SK-N-SH treated with all-trans-retinoic acid at 6 μM for 48 hours (cell line): ENCODE measurements around the gene SGPL1.

Experiments
- ATAC-seq: fragments of 200-7000 bp; cut with Tn5 transposase; 3 replicates; pipeline ENCODE4 v1.9.1; 2020; ENCODE audit warnings: mild to moderate bottlenecking, moderate library complexity
- ARNTL ChIP-seq: fragments of 450-650 bp; formaldehyde crosslinking; IDR thresholded peaks from 2 replicates; pipeline ENCODE4 v1.5.0; 2020; ENCODE audit warnings: low read depth, mild to moderate bottlenecking, moderate library complexity, borderline replicate concordance
- BACH2 ChIP-seq: fragments of 250-450 bp; sonication (Bioruptor Pico); IDR thresholded peaks from 2 replicates; pipeline ENCODE4 v1.9.0; 2021; ENCODE audit warnings: mild to moderate bottlenecking, borderline replicate concordance
- CREB5 ChIP-seq: fragments of 250-450 bp; sonication (Bioruptor Pico); IDR thresholded peaks from 2 replicates; pipeline ENCODE4 v1.5.1; 2020; ENCODE audit warnings: low read depth, mild to moderate bottlenecking, moderate library complexity
- CSDC2 ChIP-seq: fragments of 250-450 bp; sonication (Bioruptor Pico); IDR thresholded peaks from 2 replicates; pipeline ENCODE4 v1.5.0; 2020; ENCODE audit warnings: mild to moderate bottlenecking, moderate library complexity
- CSRNP3 ChIP-seq: fragments of 250-450 bp; sonication (Bioruptor Pico); IDR thresholded peaks from 2 replicates; pipeline ENCODE4 v1.5.1; 2021; ENCODE audit warnings: mild to moderate bottlenecking, moderate library complexity
- ESRRG ChIP-seq: fragments of 250-450 bp; sonication (Bioruptor Pico); IDR thresholded peaks from 2 replicates; pipeline ENCODE4 v1.6.1; 2021; ENCODE audit warnings: mild to moderate bottlenecking
- GLIS3 ChIP-seq: fragments of 250-450 bp; sonication (Bioruptor Pico); IDR thresholded peaks from 2 replicates; pipeline ENCODE4 v1.5.0; 2020; ENCODE audit warnings: mild to moderate bottlenecking, moderate library complexity
- ISL1 ChIP-seq: fragments of 250-450 bp; sonication (Bioruptor Pico); IDR thresholded peaks from 2 replicates; pipeline ENCODE4 v2.1.2; 2022; ENCODE audit warnings: mild to moderate bottlenecking, moderate library complexity
- OSR1 ChIP-seq: fragments of 250-450 bp; sonication (Bioruptor Pico); IDR thresholded peaks from 2 replicates; pipeline ENCODE4 v1.8.0; 2022; ENCODE audit warnings: moderate library complexity, mild to moderate bottlenecking, inconsistent platforms
- POU6F1 ChIP-seq: fragments of 250-450 bp; sonication (Bioruptor Pico); IDR thresholded peaks from 2 replicates; pipeline ENCODE4 v1.8.0; 2021; ENCODE audit warnings: low read depth, mild to moderate bottlenecking, moderate library complexity, borderline replicate concordance
- PPARA ChIP-seq: fragments of 250-450 bp; sonication (Bioruptor Pico); IDR thresholded peaks from 2 replicates; pipeline ENCODE4 v1.5.0; 2020; ENCODE audit warnings: mild to moderate bottlenecking, borderline replicate concordance
- RARB ChIP-seq: fragments of 250-450 bp; sonication (Bioruptor Pico); IDR thresholded peaks from 2 replicates; pipeline ENCODE4 v1.8.0; 2021; ENCODE audit warnings: mild to moderate bottlenecking, moderate library complexity
- SNAI2 ChIP-seq: fragments of 250-450 bp; sonication (Bioruptor Pico); IDR thresholded peaks from 2 replicates; pipeline ENCODE4 v1.5.0; 2020; ENCODE audit warnings: mild to moderate bottlenecking, moderate library complexity
- TCF4 ChIP-seq: fragments of 250-450 bp; sonication (Bioruptor Pico); IDR thresholded peaks from 2 replicates; pipeline ENCODE4 v1.8.0; 2021; ENCODE audit warnings: mild to moderate bottlenecking, moderate library complexity, borderline replicate concordance
- TOX ChIP-seq: fragments of 250-450 bp; sonication (Bioruptor Pico); IDR thresholded peaks from 2 replicates; pipeline ENCODE4 v1.8.0; 2021; ENCODE audit warnings: mild to moderate bottlenecking, moderate library complexity, borderline replicate concordance
- TSHZ2 ChIP-seq: fragments of 250-450 bp; sonication (Bioruptor Pico); IDR thresholded peaks from 2 replicates; pipeline ENCODE4 v1.5.0; 2020; ENCODE audit warnings: mild to moderate bottlenecking, moderate library complexity
- ZC3H10 ChIP-seq: fragments of 250-450 bp; sonication (Bioruptor Pico); IDR thresholded peaks from 2 replicates; pipeline ENCODE4 v1.5.1; 2021; ENCODE audit warnings: mild to moderate bottlenecking, moderate library complexity
- ZFP30 ChIP-seq: fragments of 450-650 bp; formaldehyde crosslinking; IDR thresholded peaks from 2 replicates; pipeline ENCODE4 v1.5.0; 2022; ENCODE audit warnings: mild to moderate bottlenecking, moderate library complexity
- ZNF565 ChIP-seq: fragments of 450-650 bp; formaldehyde crosslinking; conservative IDR thresholded peaks from 2 replicates; pipeline ENCODE4 v1.5.0; 2020; ENCODE audit warnings: low read depth, mild to moderate bottlenecking, moderate library complexity
- ZNF8 ChIP-seq: fragments of 450-650 bp; formaldehyde crosslinking; IDR thresholded peaks from 2 replicates; pipeline ENCODE4 v1.5.0; 2020; ENCODE audit warnings: mild to moderate bottlenecking, moderate library complexity
- TF ChIP-seq, protein P1 (sequence below): fragments of 250-450 bp; sonication (Bioruptor Pico); IDR thresholded peaks from 2 replicates; pipeline ENCODE4 v1.8.0; 2020; ENCODE audit warnings: mild to moderate bottlenecking, moderate library complexity, borderline replicate concordance

SGPL1 gene

DNA sequence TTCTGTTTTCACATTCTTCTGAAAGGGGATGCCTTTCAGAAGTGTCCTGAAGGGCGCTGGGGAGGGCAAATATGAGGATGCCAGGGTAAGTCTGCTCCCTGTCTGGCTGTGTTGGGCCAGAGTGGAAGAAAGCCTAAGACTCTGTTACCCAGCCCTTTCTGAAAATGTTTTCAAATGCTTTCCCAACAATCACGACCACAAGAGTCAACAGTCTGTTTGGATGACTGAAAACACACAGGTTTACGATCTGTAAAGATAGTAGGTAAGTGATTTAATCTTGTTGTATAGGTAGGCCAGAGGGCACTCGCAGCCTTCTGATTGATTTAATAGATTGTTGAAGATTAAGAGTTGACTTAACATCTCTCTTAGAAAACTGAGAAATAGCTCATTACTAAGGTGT is 13.2 kb downstream of the SGPL1 start:
- TF ChIP-seq BACH2 (no peak), SNAI2 (no peak), RARB (CRISPR knock-in tag) (no peak), TOX (CRISPR knock-in tag) (no peak), TCF4 (CRISPR knock-in tag) (no peak), POU6F1 (CRISPR knock-in tag) (no peak), OSR1 (CRISPR knock-in tag) (no peak), TSHZ2 (CRISPR knock-in tag) (no peak), ESRRG (CRISPR knock-in tag) (no peak), GLIS3 (CRISPR knock-in tag) (no peak), CSRNP3 (CRISPR knock-in tag) (no peak), CREB5 (CRISPR knock-in tag) (no peak), ZNF565 (CRISPR knock-in tag) (no peak), ARNTL (CRISPR knock-in tag) (no peak), ISL1 (CRISPR knock-in tag) (no peak), ZNF8 (no peak)
- no peak for ATAC-seq

DNA sequence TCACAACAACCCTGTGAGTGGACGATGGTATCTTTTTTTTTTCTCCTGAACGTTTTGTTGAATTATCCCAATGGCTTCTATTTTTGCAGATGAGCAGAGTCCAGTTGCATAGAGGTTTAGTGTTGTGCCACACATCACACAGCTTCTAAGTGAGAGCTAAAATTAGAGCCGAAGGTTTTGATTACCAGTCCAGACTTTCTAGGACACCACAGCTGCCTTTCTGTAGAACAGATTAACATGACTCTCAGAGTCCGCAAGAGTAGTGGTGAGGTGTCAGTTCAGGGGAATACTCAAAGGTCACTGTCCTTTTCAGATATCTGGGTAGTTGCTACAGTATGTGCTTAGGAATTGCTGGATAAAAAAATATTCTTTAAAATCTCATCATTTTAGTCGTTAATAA is 13.8 kb downstream of the SGPL1 start:
- no peak for TF ChIP-seq TCF4 (CRISPR knock-in tag)
- TF ChIP-seq, protein P1, sequence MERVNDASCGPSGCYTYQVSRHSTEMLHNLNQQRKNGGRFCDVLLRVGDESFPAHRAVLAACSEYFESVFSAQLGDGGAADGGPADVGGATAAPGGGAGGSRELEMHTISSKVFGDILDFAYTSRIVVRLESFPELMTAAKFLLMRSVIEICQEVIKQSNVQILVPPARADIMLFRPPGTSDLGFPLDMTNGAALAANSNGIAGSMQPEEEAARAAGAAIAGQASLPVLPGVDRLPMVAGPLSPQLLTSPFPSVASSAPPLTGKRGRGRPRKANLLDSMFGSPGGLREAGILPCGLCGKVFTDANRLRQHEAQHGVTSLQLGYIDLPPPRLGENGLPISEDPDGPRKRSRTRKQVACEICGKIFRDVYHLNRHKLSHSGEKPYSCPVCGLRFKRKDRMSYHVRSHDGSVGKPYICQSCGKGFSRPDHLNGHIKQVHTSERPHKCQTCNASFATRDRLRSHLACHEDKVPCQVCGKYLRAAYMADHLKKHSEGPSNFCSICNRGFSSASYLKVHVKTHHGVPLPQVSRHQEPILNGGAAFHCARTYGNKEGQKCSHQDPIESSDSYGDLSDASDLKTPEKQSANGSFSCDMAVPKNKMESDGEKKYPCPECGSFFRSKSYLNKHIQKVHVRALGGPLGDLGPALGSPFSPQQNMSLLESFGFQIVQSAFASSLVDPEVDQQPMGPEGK (CRISPR knock-in tag), result no peak
- no peak for TF ChIP-seq RARB (CRISPR knock-in tag)
- TF ChIP-seq POU6F1 (CRISPR knock-in tag), result no peak
- TF ChIP-seq ZFP30 (CRISPR knock-in tag), result no peak
- TF ChIP-seq CSDC2 (CRISPR knock-in tag), result no peak
- TF ChIP-seq CSRNP3 (CRISPR knock-in tag), result no peak
- no peak for TF ChIP-seq ISL1 (CRISPR knock-in tag)
- no peak for TF ChIP-seq BACH2
- TF ChIP-seq PPARA (CRISPR knock-in tag), result no peak
- no peak for TF ChIP-seq OSR1 (CRISPR knock-in tag)
- no peak for TF ChIP-seq ZC3H10 (CRISPR knock-in tag)
- TF ChIP-seq TOX (CRISPR knock-in tag), result no peak
- TF ChIP-seq TSHZ2 (CRISPR knock-in tag), result no peak
- TF ChIP-seq CREB5 (CRISPR knock-in tag), result no peak
- ATAC-seq, result no peak
